Measurements from ENCODE around the gene CEP170B. TPM values are rescaled to one million over a fixed set of nuclear protein-coding genes. Genes with fewer than 3 reads are reported as not detected.
"Not testable (repeated sequence)": the region's sequence is repeated elsewhere in the genome, so short reads cannot be mapped to it uniquely, and the experiment has no call there.

The CEP170B gene
- total and polyA plus RNA-seq, 2 donors from 2014 or later: 8.1 to 42.4 TPM

DNA sequence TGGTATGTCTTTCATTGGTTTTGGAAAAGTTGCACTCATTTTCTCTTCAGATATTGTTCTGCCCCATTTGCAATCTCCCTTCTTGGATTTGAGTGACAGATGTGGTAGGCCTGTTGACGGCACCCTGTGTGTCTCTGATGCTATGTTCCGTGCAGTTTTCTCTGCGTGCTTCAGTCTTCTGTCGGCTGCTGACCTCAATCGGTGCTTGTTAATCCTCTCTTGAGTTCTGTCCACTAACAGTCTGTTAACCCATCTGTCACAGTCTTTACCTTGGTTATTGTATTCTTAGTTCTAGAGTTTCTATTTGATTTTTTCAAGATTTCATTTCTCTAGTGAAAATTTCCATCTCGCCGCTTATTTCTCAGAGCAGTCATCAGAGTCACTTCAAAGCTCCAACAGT lies 38.9 kb downstream of the CEP170B start:
- Histone ChIP-seq H3K4me1 (ENCODE audit: control insufficient read depth in 2 of 3, insufficient read depth in 2 of 3, low read depth in 1 of 3, low read length in 3 of 3) (no peaks in the 10 kb centered on the region), H3K36me3 (ENCODE audit: control insufficient read depth in 2 of 3, insufficient read depth in 3 of 3, low read length in 3 of 3) (no peaks in the 10 kb centered on the region), H3K27me3 (ENCODE audit: control insufficient read depth, insufficient read depth, low read length) (no peaks in the 10 kb centered on the region), H3K27ac (ENCODE audit: low read depth in 2 of 2, low read length in 2 of 2) (no peak overlapping the region), H3K9ac (ENCODE audit: low read length in 3 of 3) (no peak overlapping the region), H3K9me3 (ENCODE audit: control insufficient read depth in 2 of 3, insufficient read depth in 1 of 3, low read length in 3 of 3) (no peaks in the 10 kb centered on the region), H3K4me3 (ENCODE audit: low read length in 3 of 3) (no peak overlapping the region)
- no peak for TF ChIP-seq CTCF (IDR thresholded peaks at IDR 0.05; ENCODE audit: borderline replicate concordance, extremely low read depth, insufficient read depth)
- intact Hi-C loops (cut with DNase I): no loop called here
- DNase-seq (no peak), FAIRE-seq (no peak)

- intact Hi-C loops (cut with DNase I); H3K27ac ChIP-seq (ENCODE audit: low read depth in 2 of 2, low read length in 2 of 2); H3K4me1 ChIP-seq (ENCODE audit: control insufficient read depth in 2 of 3, insufficient read depth in 2 of 3, low read depth in 1 of 3, low read length in 3 of 3); H3K9me3 ChIP-seq (ENCODE audit: control insufficient read depth in 2 of 3, insufficient read depth in 1 of 3, low read length in 3 of 3); H3K27me3 ChIP-seq (ENCODE audit: control insufficient read depth, insufficient read depth, low read length); DNase-seq; H3K4me3 ChIP-seq (ENCODE audit: low read length in 3 of 3); FAIRE-seq; H3K36me3 ChIP-seq (ENCODE audit: control insufficient read depth in 2 of 3, insufficient read depth in 3 of 3, low read length in 3 of 3); H3K9ac ChIP-seq (ENCODE audit: low read length in 3 of 3): not testable (repeated sequence)
These were observed 39.8 kb downstream of the CEP170B start for GRCh38 chr14:104904650-104905578.

DNA sequence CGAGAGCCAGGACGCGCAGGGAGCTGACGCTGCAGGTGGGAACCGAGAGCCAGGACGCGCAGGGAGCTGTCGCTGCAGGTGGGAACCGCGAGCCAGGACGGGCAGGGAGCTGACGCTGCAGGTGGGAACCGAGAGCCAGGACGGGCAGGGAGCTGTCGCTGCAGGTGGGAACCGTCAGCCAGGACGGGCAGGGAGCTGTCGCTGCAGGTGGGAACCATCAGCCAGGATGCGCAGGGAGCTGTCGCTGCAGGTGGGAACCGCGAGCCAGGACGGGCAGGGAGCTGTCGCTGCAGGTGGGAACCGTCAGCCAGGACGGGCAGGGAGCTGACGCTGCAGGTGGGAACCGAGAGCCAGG lies 40.5 kb downstream of the CEP170B start:
- H3K9me3 ChIP-seq (ENCODE audit: control insufficient read depth in 2 of 3, insufficient read depth in 1 of 3, low read length in 3 of 3); intact Hi-C loops (cut with DNase I); FAIRE-seq; H3K27me3 ChIP-seq (ENCODE audit: control insufficient read depth, insufficient read depth, low read length); H3K4me1 ChIP-seq (ENCODE audit: control insufficient read depth in 2 of 3, insufficient read depth in 2 of 3, low read depth in 1 of 3, low read length in 3 of 3); H3K4me3 ChIP-seq (ENCODE audit: low read length in 3 of 3); H3K27ac ChIP-seq (ENCODE audit: low read depth in 2 of 2, low read length in 2 of 2); H3K36me3 ChIP-seq (ENCODE audit: control insufficient read depth in 2 of 3, insufficient read depth in 3 of 3, low read length in 3 of 3); H3K9ac ChIP-seq (ENCODE audit: low read length in 3 of 3): not testable (repeated sequence)
- DNase-seq: peak in 1 of 5 donors; percentile 37

DNA sequence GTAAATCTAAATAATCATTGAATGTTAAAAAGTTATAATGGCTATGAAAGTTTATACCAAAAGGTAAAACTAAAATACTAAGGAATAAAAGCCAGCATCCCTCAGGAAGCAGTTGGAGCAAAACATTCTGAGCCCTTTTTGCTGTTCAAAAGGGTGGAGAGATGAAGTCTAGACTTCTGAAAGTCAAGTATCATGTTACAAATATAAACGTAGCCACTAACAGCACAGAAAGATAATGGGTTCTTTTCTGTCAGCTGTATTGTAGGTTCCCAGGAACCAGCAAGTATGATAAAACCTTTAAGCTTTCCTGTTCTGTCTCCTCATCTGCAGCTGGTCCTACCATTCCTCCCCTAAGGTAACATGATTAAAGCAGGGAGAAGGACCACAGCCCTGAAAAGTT lies 43.2 kb downstream of the CEP170B start:
- FAIRE-seq (no peak), DNase-seq (peak in 1 of 5 donors; percentile 24)
- H3K36me3 ChIP-seq (ENCODE audit: control insufficient read depth in 2 of 3, insufficient read depth in 3 of 3, low read length in 3 of 3): no peaks in the 10 kb centered on the region
- no peaks in the 10 kb centered on the region for H3K4me1 ChIP-seq (ENCODE audit: control insufficient read depth in 2 of 3, insufficient read depth in 2 of 3, low read depth in 1 of 3, low read length in 3 of 3)
- H3K27me3 ChIP-seq (ENCODE audit: control insufficient read depth, insufficient read depth, low read length): no peaks in the 10 kb centered on the region
- no peak for TF ChIP-seq CTCF (IDR thresholded peaks at IDR 0.05; ENCODE audit: borderline replicate concordance, extremely low read depth, insufficient read depth)
- no peak overlapping the region for H3K4me3 ChIP-seq (ENCODE audit: low read length in 3 of 3)
- no peak overlapping the region for H3K9ac ChIP-seq (ENCODE audit: low read length in 3 of 3)
- H3K27ac ChIP-seq (ENCODE audit: low read depth in 2 of 2, low read length in 2 of 2): no peak overlapping the region
- intact Hi-C loops (cut with DNase I): no loop called here
- peaks cover 0 to 2% (median 0%) of the 10 kb centered on the region in 3 donors for H3K9me3 ChIP-seq (ENCODE audit: control insufficient read depth in 2 of 3, insufficient read depth in 1 of 3, low read length in 3 of 3)
